ENCODE measurements around the gene SETBP1.

SETBP1 gene

DNA sequence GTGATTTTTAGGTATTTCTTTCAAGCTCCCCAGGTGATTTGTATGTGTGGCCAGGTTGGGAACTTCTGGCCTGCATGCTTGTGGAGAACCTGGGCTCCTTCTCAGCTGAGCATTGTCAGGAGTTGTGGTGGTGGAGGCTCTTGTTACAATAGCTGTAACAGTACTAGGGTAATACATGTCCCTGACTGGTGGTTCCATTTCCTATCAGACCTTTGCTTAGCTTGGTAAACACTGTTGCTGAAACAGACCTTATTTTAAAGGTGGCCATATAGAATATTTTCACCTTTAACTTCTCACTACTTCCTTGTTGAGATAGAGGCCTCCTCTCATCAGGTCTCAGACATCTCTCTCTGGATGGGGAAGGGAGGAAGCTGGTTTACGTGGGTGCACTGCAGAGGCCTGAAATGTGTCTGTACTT lies 79.2 kb downstream of the SETBP1 start:
- DNase-seq (ENCODE audit: low spot score) = no peak

DNA sequence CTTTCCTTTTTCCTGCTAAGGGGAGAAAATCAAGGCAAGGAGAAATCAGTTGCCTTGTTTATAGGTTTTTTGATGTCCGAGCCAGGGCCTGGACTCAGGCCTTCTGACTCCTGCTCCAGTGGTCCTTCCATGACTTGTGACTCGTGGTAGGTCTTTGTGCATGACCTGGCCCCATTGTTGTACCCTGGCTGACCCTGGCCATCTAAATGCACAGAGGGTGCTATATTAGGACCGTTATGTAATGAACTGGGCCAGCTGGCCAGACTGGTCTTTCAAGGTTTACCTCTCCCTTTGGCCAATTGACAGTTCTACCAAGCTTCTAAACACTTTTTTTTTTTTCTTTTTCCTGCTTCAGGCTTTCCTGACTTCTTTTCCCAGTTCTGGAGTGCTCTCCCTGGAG lies 81.1 kb downstream of the SETBP1 start:
- no peak for DNase-seq (ENCODE audit: low spot score)

DNA sequence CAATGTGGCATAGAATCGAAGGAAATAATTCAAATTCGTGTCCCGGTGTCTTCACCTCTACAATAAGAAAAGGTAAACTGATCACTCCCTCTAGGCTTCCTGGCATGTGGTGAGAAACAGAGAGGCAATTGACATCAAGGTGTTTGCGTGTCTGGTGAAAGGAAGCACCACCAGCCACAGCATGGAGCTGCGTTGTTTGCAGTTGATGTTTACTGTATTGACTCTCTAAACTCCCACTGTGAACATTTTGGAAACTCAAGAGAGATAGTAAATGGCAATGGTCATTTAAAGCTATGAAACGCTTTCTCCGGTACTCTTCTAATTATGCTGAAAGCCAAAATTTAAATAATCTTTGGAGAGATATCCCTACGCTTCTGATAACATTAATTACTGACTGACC lies 82.6 kb downstream of the SETBP1 start:
- no peak for DNase-seq (ENCODE audit: low spot score)

DNA sequence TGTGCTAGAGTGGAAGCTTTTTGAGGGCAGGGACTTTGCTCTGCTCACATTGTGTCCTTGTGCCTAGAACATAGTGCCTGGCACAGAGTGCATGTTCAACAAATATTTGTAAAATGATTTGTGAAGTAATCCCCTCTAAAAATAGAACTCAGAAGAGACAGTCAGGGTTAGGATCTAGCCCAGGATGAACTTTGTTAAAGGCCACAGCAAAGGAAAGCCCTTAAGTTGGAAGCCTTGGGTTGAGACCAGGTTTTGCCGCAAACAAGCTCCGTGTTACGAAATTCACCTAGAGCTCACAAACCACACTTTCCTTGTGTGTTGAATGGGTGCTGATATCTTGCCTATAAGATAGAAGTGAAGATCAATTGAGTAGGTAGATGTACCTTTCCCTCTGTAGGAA lies 84.2 kb downstream of the SETBP1 start:
- DNase-seq (ENCODE audit: low spot score) = no peak

- DNase-seq (ENCODE audit: low spot score) = no peak
Measured at GRCh38 chr18:44765456-44765855, 84.8 kb downstream of the SETBP1 start.

GRCh38 chr18:44766450-44766849 lies 85.8 kb downstream of the SETBP1 start:
- no peak for DNase-seq (ENCODE audit: low spot score)

DNA sequence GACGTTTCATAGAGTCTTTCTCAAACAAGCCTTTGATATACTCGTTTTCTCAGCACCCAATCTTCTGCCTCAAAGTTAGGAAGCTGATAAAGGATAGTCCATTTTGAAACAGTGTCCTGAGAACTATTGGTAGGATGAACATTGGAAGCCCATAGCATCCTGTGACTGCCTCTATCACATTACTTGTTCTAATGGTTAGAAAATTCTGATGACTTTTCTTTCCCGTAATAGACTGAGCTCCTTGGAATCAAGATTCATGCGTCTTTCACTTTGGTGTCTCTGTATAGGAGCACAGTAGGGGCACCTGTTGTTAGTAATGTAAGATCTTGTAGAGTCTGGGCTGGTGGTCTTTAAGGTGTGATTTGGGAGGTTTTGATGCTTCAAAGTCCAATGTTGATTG lies 87.1 kb downstream of the SETBP1 start:
- no peak for DNase-seq (ENCODE audit: low spot score)

DNA sequence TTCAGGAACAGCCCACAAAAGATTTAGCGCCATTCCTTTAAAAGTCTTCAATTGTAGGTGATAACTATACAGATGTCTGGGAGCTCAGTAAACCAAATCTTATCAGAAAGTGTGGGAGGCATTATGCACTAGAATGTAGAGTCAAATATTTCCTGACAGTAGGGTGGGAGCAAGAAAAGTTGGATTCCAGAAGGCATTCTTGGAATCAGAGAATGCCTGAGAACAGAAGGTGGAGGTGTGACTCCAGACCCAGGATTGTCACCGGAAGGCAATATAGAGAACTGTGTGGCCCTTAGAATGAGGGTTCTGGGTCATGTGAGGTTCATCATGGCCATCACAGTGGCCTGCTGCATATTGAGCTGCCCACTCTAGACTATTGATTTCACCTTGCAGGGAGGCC lies 90.0 kb downstream of the SETBP1 start:
- DNase-seq (ENCODE audit: low spot score) = no peak

- DNase-seq (ENCODE audit: low spot score) = no peak
Measured at GRCh38 chr18:44771572-44771955, 90.9 kb downstream of the SETBP1 start.

GRCh38 chr18:44771956-44772917 lies 91.5 kb downstream of the SETBP1 start:
- no peak for DNase-seq (ENCODE audit: low spot score)

- DNase-seq (ENCODE audit: low spot score) = no peak
Measured at GRCh38 chr18:44773640-44774155, 93.0 kb downstream of the SETBP1 start.

- no peak for DNase-seq (ENCODE audit: low spot score)
Measured at GRCh38 chr18:44774191-44774590, 93.5 kb downstream of the SETBP1 start.

- DNase-seq (ENCODE audit: low spot score) = no peak
Measured at GRCh38 chr18:44777457-44778192, 96.9 kb downstream of the SETBP1 start.

DNA sequence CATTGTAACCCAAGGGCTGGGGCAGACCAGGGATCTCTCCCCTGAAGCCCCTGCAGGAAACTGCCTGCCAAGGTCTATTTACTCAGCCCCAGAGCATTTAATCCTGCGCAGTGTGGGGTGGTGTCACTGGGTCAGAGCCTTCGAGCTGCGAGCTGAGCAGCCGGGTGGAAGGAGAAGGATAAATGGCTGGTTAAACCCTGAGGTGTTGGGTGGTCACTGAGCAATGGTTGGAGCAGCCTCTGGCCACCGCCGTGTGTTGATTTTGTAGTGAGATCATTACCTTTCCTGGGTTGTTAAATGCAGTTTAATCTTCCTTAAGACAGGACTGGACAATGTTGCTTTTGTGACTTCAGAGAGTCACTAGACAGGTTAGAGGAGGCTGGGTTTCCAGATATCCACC lies 98.1 kb downstream of the SETBP1 start:
- DNase-seq (ENCODE audit: low spot score) = no peak

DNA sequence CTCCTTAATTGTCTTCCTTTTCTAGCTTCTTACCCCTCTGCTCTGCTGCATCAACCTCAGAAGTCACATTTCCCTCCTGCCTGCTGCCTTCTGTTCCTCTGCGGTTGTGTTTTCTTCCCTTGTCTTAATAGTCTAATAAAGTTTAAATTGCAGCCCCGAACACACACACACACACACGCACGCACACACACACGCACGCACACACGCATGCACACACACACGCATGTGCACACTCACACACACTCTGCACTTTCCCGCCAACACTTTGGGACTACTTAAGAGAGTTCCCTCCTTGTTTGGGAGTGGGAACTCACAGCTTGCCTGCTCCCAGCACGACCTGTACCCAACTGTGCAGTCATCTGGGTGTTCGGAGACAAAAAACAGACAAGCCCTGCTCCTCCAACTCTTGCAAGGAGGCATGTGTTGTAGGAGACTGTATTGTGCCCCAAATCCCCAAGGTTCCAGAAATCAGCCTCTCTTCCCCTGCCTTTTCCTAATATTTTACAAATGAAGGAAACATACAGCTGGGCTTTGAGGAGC lies 99.1 kb downstream of the SETBP1 start:
- no peak for DNase-seq (ENCODE audit: low spot score)

GRCh38 chr18:44781886-44782285 lies 101.2 kb downstream of the SETBP1 start:
- DNase-seq (ENCODE audit: low spot score) = no peak

DNA sequence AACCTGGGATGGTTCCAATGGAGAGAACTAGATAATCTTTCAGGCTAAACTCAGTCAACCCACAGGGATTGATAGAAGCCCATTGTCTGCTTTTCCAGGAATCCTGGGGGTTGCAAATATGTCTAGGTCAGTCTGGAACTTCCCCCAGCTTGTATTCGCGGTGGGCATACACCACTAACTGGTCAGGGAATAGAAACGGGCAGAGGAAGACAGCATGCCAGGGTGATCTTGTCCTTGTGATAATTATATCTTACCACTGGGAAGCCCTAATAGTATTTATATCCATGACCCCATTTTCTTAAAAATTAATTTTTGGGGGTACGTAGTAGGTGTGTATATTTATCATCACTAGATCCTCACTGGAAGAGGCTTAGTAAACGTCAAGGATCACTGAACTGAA lies 101.9 kb downstream of the SETBP1 start:
- no peak for DNase-seq (ENCODE audit: low spot score)

DNA sequence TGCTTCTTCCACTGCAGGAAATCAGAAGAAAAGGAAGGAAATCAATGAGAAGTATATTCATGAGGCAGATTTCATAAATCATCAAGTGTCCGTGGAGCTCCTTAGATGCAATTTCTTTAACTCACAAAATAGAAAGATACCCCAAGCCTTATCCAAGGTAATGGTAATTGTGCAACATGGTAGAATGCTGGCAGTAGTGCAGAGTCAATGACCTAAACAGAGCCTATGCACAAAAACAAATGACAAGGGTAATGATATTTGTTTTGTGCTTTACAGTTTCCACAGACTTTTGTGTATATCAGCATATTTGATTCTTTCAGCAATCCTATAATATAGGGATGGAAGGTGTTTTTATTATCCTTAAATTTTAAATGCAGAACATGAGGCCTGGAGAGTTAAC lies 102.7 kb downstream of the SETBP1 start:
- no peak for DNase-seq (ENCODE audit: low spot score)

DNA sequence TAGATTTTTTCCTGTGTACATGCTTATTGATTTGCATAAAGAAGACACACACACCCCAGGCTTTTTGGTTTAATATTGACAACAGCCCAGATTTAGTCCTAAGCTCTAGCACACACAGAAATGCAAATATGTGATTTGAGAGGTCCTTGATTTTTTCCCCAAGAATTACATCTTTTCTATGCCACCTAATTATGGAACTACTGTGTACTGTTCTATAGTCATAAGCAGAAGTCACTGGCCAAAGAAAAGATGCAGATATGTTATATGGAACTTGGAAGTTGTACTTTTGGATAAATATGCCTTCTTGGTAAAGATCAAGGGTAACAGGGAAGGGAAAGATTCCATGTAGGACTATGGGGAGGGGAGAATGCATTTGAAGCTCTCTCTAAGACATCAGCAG lies 105.6 kb downstream of the SETBP1 start:
- DNase-seq (ENCODE audit: low spot score) = no peak

- DNase-seq (ENCODE audit: low spot score) = no peak
Measured at GRCh38 chr18:44786688-44787087, 106.0 kb downstream of the SETBP1 start.

DNA sequence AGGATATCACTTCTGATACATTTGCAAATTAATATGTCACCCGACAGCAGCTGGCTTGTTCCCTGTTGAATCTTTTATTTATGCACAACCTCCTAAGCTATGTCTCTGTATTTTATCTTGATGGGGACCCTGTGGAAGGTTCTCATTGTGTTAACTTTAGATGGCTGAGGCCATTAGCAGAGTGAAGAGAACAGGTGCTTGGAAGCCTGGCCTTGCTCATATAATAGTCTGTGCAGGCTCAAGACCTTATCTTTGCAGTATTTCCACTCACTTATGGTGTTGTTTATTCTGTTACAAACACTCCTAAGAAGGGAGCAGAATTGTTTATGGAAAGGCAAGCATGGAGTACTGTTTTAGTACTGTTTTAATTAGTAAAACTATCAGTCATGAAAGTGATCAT lies 107.6 kb downstream of the SETBP1 start:
- DNase-seq (ENCODE audit: low spot score) = no peak

DNA sequence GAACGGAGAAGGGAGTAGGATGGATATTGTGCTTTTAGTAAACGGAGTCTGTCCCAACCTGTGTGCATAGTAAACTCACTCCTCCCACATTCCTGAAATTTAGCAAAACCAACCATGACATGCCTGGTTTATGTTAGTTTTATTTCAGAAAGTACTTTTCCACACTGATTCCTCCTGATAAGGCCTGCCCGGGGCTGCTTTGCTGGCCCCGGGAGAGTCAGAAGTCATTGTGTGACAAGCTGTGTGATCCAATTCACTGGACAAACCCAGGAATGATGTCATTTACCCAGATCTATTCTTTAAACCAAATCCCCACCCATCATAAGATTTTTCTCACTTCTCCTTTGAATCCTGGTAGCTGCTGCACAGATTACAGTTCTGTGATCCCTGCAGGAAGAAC lies 109.0 kb downstream of the SETBP1 start:
- DNase-seq (ENCODE audit: low spot score) = no peak

DNA sequence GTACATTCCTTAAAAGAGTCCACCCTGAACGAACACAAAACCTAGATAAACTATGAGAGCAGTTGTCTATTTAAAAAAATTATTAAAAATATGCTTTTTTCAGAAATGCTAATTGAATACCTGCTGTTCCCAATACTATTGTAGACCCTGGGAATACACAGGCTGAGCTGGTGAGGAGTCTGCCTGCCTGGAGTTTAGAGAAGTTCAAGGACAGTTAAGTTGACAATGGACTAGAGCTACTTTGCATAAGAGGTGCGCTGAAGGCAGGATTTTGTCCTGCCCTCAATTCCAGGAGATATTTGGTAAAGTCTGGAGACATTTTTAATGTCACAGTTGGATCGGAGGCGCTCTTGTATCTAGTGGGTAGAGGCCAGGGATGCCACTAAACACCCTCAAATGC lies 110.2 kb downstream of the SETBP1 start:
- no peak for DNase-seq (ENCODE audit: low spot score)

Measured in hematopoietic multipotent progenitor cell treated with erythropoietin and hydrocortisone succinate and interleukin-3 and kit ligand, for 15 days (in vitro differentiated cells).